GM21526 (cell line): ENCODE results near the gene SPRYD3.
"Not testable (repeated sequence)": the region's sequence is repeated elsewhere in the genome, so short reads cannot be mapped to it uniquely, and the experiment has no call there.

Source experiments
- ATAC-seq: cut with Tn5 transposase; IDR thresholded peaks from one replicate; pipeline ENCODE4 v1.9.1; 2021; ENCODE audit warnings: moderate library complexity; ENCODE audit not compliant: unreplicated experiment, low FRiP score

SPRYD3 gene

GRCh38 chr12:53033832-53034231 lies 45.4 kb downstream of the SPRYD3 start:
- ATAC-seq = not testable (repeated sequence)

- ATAC-seq = no peak
Observed at GRCh38 chr12:53031616-53032015, 47.6 kb downstream of the SPRYD3 start.

GRCh38 chr12:53027014-53027413 lies 52.2 kb downstream of the SPRYD3 start:
- ATAC-seq = not testable (repeated sequence)

DNA sequence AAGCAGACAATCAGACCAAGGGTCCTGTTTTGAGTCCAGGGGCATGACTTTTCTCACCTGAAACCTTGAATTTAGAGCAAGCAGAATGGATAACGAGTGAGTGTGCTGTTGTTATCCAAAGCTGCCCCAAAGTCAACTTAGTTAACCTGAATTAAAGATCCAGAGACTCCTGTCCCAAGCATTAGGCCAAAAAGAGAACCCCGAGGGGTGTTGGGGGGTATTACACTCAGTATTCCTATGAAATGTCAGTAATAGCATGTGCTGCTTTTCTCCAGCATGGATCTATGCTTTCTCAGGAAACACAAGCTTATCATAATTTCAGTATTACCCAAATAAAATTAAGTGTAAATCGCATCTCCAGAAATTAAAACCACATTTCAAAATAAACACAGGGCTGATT lies 53.9 kb downstream of the SPRYD3 start:
- ATAC-seq = no peak

- no peak for ATAC-seq
Observed at GRCh38 chr12:53014709-53015108, 64.5 kb downstream of the SPRYD3 start.
